ENCODE measurements around the gene SORCS2.

DNA sequence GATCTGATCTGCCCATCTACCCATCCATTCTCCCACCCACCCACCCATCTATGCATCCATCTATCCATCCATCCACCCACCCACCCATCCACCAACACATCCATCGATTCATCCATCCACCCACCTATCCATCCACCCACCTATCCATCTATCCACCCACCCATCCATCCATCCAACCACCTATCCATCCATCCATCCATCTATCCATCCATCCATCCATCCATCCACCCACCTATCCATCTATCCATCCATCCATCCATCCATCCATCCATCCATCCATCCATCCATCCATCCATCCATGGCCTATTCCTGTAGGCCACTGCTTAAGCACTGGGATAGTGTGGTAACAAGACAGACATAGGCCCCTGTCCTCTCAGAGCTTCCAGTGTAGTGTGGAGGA is 69.8 kb downstream of the SORCS2 start:
- no peak for TF ChIP-seq POLR2AphosphoS5 (IDR thresholded peaks at IDR 0.05; ENCODE audit: borderline replicate concordance, low read depth, low read length)
- no peak for TF ChIP-seq EZH2 (IDR thresholded peaks at IDR 0.05)
- no peak for TF ChIP-seq FOXP2 (optimal IDR thresholded peaks at IDR 0.05; ENCODE audit: control extremely low read depth, extremely low read length, insufficient read depth)

Data from SK-N-MC (cell line).